NOMO-1 treated with DMSO at 0.1 percent for 48 hours (cell line): ENCODE data around the gene PLCB3.
A peak's percentile ranks its signal among the peaks of the same experiment; 100 is the strongest.
"Not testable (repeated sequence)": the region's sequence is repeated elsewhere in the genome, so short reads cannot be mapped to it uniquely, and the experiment has no call there.

Experiments used
- DNase-seq: peaks from one replicate; lab custom pipeline; 2025; ENCODE audit not compliant: unreplicated experiment; lab: John Stamatoyannopoulos, UW

Gene PLCB3

DNA sequence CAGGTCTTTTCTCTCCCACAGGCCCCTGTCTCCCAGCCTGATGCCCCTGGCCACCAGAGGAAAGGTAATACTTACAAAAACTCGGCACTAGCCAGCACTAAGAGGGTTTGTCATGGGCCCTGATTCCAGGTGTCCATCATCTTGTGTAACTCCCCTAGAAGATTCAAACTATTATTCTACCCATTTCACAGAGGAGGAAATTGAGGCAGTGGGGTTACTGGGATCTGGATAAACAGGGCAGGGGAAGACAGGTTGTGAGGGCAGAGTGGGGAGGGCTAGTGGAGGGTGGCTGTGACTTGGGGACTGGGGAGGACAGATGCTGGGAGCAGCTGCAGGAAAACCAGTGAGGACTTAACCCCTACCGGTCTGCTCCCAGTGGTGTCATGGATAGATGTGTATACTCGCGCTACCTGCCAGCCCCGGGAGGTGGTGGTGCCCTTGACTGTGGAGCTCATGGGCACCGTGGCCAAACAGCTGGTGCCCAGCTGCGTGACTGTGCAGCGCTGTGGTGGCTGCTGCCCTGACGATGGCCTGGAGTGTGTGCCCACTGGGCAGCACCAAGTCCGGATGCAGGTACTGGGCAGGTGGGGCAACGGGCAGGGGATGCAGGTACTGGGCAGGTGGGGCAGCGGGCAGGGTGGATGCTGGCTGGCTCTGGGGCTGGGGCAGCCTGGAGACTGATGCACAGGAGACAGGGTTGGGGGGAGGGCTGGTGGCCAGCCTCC is 15.7 kb upstream of the PLCB3 start:
- no peak for DNase-seq

DNA sequence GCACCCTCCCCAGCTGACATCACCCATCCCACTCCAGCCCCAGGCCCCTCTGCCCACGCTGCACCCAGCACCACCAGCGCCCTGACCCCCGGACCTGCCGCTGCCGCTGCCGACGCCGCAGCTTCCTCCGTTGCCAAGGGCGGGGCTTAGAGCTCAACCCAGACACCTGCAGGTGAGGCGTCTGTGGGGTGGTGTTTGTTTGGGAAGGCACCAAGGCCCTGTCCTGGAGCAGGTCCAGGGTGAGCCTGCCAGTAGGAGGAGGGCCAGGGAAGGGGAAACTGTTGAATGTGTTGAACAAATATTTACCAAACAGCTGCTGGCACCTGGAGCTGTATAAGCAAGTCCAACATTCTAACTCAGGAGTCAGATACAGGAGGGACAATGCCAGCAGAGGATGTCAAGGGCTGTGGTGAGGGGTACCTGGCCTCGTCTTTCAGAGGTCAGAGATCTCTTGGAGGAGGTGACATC is 13.8 kb upstream of the PLCB3 start:
- DNase-seq = no peak

DNA sequence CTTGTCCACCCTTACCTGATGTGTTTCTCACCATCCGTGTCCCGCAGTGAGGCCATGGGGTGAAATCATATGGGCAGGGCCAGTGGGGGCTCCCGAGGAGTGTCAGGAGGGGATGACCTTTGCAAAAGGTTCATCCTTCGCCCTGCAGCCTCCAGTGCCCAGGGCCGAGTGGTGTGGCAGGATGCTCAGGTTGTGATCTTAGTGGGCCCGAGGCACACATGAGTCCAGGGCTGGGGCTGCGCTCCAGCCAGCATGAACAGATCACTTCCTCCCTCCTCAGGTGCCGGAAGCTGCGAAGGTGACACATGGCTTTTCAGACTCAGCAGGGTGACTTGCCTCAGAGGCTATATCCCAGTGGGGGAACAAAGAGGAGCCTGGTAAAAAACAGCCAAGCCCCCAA is 13.3 kb upstream of the PLCB3 start:
- no peak for DNase-seq

DNA sequence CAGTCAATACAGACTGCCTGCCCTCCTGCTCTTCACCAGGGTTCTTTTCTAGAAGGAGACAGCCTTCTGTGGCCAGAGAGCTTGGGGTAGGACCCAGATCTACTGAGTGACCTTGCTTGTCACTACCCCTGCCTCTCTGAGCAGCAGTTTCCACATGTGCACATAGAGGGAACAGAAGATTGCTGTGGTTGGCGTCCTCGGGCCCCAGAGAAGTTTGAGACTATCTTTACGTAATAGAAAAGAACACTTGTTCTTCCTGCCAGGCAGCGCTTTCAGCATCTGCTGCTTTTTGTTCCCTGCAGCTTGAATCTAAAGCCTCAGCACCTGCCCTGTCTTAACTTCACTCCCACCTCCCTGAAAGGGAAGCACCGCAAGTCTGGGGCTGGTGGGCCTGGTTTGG is 12.3 kb upstream of the PLCB3 start:
- peak; percentile 80 for DNase-seq

DNA sequence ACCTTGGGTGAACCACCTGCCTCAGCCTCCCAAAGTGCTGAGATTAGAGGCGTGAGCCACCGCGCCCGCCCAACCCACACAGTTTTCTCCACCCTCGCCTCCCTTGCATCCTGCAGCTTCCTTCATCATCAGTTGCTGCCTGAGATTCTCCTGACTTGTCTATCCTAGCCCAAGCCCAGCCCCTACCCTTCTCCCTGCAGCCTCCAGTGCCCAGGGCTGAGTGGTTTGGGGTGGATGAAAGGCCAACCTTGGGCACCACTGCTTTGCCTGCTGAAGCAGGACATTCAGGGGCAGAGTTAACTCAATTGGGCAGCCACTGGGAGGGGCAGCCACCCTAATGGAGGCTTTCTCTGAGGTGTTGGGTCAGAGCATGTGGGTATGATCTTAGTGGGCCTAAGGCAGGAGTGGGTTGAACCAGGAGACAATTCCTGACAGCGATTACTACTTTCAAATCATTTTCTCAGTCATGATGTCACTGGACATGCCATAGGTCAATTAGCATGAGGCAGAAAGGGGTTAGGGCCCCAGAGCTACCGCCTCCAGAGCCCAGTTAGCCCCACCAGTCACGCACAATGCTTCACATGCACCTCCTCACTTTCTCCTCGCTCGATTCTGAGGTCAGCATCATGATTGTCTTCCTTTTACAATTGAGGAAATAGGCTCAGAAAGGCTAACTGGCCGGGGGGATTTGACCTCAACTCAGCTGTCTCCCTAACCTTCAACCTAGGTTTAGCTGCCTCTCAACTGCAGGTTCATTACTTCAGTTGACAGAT is 11.5 kb upstream of the PLCB3 start:
- DNase-seq = peak; percentile 94

DNA sequence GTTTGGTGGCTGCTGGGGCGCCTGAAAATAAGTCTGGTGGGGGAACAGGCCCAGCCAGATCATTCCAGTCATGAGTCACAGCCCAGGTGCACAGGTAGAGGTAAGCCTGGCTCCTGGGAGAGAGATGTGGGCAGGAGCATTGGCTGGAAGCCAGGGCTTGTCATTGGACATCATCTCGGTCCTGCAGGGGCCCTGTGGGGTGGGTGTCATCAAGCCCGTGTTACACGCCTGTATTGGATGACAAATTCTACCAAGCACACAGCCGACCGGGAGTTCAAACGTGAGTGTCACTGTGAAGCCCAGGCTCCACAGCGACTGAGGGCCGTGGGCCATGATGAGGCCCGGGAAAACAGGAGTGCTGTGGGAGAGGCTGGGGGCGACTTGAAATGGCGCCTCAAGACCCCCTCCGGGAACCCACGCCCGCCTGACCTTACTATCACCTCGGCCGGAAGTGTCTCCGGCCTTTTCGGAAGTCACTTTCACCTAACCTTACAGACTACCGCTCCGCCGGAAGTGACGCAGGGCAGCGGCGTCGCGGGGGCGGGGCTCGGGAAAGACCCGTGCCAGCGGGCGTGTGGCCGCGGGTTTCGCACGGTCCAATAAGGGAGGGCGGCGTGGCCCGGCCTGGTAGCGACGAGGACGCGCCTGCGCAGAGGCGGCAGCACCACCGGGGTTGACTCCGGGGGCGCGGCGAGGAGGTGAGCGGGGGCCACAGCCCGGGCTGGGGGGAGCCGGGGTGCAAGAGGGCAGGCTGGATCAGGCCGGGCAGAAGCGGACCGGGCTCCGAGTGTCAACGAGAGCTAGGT is 10.7 kb upstream of the PLCB3 start, which contains the start of gene FKBP2:
FKBP2 (plus strand) TSS at position 661 of the 806 bp plus-strand sequence. CDS start 1,293 bp downstream, outside the sequence.
- peak; percentile 91 for DNase-seq

DNA sequence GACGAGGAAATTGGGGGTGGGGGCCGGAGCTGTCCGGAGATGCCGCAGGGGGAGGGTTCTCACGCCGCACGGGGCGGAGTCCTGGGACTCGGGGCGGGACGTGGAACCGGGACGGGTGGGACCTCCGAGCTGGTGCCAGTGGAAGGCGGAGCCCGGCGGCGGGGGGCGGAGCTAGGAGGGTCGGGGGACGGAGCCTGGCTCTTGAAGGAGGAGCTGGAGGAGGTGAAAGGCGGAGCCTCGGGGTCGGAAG is 10.2 kb upstream of the PLCB3 start:
- DNase-seq = no peak

DNA sequence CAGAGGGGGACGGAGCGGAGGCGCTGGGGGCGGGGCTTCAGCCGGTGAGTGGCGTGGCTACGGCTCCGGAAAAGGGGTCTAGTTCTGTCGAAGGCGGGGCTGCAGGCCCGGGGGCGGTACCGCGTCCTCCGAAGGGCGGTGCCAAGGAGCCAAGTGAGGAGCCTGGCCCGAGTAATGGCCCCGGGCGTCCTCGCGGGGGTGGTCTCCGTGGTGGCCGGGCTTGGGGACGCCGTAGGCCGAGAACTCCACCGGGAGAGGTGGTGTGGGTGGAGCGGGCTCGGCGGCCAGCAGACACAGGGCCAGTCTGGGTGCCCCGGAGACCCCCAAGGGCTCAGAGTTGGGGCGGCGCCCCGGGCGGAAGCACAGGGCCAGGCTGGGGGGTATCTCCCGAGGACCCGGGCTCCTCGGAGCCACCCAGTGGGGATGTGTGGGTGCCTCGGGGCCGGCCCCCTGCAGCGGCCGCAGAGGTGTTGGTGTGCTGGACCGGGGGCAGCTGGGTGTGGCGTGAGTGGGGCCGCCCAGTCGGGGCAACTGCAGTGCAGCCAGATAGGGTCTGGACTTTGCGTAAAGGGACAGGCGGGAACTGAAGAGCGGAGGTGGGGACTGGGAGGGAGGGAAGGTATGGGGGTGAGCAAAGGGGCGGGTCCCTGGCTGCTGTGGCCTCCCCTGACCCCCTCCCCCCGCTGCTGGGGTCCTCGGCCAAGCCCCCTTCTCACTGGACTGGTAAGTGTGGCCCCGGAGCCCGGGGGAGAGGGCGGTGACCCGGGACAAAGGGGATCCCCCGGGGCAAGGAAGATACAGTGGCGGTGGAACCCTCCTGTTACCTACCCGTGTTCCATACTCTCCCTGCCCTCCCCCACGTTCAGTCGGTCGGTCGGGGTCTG is 9.6 kb upstream of the PLCB3 start:
- peak; percentile 99 for DNase-seq

DNA sequence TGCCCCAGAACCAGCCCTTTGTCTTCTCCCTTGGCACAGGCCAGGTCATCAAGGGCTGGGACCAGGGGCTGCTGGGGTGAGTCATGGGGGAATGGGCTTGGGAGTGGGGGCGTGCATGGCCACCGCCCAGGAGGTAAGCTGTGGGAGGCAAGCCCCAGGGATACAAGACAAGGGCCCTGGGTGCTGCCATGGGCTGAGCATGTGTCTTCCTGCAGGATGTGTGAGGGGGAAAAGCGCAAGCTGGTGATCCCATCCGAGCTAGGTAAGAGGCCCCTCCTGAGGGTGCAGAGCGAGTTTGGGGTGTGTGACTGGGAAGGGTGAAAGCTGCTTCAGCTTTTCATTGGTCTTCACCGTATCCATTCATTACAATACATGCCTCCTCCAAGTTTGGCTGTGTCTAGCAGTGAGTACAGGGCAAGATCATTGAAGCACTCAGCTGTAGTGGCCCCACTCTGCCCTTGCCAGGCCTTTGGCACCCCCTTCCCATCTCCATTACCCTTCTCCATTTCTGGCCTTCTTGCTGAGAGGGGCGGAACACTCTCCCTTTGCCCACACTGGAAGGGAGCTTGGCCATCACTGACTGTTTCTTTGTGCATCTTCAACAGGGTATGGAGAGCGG is 8.0 kb upstream of the PLCB3 start:
- DNase-seq = no peak

DNA sequence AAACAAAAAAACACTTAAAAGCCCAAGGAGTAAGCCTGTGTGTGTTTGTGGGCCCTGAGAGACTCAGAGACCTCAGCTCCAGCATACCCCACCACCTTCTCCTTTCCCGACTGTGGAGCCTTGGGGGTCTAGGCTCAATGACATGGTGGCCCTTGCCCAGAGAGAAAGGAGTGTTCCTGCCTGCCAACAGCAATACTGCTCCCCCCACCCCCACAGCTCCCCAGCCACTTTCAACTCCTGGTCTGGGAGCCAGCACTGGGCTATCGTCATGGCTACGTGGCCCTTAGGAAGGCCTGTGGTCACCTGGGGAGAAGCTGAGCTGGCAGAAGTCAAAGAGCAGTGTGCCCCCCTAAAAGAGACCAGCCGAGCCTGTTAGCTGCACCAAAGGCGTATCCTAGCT is 7.2 kb upstream of the PLCB3 start:
- no peak for DNase-seq

DNA sequence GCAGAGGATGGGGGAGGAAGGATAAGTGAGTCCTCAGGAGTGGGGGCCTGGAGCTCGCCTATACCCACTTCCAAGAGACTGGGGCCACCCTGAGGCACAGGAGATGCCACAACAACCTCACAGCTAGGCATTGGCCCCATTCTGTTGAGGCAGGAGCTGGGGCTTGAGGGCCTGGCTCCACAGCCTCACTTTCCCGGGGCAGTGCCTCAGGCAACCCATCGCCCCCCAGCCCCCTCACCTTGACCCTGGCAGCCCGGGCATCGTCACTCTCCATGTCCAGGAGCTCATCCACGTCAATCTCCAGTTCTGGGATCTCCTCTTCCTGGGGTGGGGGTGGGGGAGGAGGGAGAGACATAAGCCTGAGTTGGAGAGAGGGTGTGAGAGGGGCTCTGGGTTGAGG is 6.4 kb upstream of the PLCB3 start:
- DNase-seq = no peak

DNA sequence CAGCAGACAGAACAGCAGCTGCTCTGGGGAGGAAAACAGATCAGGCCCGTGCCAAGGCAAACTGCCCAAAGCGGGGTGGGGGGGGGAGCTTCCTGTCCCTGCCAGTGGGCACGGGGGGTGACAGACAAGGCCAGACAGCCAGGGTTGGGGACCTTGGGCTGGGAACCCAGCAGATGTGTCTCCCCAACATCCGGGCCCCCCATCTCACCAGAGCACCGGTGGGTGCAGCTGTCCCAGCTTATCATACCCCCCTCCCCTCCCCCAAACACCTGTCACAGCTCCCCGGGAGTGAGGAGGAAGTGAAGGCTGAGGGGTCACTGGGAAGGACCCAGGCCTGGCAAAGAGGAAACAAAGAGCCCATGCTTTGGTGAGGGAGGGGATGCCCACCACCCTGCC is 5.9 kb upstream of the PLCB3 start:
- DNase-seq = no peak

DNA sequence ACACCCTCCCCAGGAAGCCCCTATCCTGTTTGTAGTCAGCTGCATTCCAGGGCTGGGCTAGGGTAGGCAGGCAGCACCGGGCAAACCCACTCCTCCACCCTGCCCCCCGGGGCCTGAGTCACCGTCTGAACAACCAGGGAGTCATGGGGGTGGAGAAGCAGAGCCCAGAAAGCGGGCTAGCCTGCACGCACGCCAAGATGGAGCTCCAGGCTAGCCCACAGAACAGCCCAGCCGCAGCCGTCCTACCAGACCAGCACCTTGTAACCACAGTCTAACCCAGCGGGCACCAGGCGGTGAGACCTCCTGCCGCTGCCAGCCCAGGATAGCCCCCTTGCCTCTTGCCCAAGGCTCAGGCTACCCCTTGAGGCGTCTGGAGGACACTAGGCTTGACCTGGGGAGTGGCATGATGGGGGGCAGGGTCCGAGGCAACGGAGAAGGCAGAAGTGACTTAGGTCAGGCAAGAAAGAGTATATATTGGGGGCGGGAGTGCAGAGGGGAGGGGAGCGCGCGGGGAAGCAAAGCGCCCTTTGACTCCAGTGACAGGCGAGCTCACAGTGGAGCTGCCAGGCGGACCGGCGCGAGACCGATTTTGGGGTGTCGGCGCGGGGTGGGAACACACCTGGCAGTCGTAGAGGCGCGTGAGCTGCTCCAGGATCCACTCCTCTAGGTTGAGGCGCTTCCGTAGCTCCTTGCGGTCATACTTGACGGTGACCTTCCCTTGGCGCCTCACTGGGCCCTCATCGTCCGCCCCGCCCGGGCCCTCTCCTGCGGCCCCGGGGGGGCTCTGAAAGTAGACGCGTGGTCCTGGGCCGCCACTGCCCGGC is 5.3 kb upstream of the PLCB3 start:
- DNase-seq = peak; percentile 47

DNA sequence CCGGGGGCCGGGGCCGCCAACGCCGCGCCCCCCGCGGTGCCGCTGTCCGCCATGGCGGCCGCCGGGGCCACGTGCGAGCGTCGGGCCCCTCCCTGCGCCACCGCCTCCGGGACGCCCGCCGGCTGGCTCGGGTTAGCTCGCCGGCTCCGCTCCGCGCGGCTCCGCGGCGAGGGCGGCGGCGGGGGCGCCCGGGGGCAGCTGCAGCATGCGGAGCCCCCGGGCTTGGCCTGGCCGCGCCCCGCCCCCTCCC is 4.8 kb upstream of the PLCB3 start:
- not testable (repeated sequence) for DNase-seq

DNA sequence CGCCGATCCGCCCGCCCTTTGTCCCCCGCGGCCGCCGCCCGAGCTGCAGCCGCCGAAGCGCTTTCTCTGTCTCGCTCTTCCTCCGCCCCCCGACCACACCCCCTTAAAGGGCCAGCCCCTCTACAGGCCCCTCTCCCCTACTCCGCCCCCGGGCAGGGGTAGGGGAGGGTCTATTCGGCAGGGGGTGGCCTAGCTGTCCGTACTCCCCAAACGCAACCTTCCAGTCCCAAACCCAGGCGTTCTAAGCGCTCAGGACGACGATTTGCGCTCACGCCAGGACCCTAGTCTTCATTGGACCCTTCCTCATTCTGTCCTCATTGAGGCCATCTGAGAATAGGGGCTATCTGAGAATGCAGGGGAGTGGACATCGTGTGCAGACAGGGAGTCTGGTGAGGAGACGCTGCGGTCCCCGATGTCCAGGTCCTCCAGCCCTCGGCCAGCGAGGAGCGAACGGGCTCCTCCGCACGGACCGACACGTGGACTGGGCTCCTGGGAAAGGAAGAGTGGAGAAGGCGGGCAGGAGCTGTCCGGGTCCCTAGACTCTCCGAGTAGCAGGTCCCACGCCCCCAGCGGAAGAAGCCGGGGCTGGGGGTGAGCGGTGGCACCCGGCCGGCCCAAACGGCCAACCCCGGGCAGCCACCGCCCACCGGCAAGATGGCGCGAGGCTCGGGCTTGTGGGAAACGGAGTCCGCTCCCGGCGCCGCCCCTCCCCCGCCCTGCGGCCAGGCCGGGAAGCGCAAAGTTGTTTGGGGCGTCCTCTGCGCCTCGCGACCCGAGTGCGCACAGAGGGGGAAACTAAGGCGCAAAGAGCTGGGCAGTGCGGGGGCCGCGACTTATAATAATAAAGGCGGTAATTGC is 4.2 kb upstream of the PLCB3 start, which contains the start of gene PPP1R14B:
PPP1R14B (minus strand) TSS at position 73 of the 858 bp plus-strand sequence. CDS start 270 bp downstream, outside the sequence.
- DNase-seq = peak; percentile 87

DNA sequence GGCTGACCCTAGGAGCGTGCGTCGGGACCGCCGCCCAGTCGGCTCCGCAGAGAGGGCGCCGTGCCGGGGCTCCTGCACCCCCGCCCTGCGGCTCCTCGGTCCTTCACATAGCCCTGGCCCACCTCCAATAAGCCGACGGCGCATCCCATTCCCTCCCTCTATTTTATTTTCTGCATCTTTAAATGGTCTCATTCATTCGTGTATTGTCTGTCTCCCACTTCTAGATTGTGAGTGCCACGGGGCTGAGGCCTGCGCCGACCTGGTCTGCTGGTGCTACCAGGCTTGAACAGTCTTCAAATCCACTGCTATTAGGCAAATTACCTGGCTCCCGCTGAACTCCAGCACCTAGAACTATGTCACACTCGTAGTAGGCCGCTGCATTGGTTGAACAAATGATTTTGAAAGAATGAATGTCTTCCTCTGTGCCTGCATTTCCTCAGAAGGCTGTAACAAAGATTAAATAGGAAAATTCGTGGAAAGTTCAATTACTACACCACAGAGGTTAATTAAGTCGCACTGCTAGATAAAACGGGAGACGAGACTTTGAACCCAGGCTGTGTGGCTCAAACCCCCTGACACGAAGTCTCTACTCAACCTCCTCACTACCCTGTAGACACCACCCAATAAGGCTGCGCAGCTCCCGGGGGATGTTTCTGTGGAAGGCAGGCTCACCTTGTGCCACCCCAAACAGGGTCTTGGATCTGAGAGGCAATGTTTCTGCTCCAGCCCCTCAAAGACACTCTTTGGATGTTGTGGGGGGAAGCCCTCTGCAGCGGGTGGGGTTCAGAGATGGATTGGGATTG is 3.4 kb upstream of the PLCB3 start:
- no peak for DNase-seq

DNA sequence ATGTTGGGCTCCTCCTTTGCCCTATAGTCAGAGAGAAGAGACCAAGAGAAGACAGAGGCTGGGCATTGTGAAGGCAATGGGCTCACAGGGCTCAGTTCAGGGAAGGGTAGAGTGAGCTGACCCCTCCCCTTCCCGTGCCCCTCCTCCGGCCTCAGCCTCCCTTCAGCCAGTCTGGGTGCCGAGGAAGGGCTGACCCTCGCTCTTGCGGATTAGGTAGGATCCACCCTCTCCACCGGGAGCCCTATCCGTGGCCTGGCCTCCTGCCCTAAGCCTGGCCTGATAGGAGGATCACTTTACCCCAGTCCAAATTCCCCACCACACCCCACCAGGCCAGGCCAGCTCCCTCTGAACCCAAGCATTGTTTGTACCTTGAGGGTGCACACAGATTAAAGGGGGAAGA is 2.8 kb upstream of the PLCB3 start:
- DNase-seq = no peak

DNA sequence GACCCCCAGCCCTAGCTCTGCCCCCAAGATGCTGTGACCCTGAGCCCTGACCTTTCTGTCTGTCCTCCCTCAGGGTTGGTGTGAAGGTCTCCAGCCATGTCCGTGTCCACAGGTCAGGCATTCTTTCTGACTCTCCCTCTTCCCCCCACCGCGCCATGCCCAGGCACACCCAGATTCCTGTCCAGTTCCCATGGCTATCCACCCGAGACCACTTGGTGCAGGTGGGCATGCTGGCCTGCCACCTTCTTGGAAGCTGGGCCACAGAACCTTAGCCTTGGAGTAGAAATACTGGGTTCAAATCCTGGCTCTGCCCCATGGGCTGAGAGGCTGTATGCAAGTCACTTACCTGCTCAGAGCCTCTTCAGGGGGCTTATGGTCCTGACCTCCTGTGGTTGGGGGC is 2.3 kb upstream of the PLCB3 start:
- no peak for DNase-seq
